GM18505 (cell line): ENCODE results near the gene CHRNA3.

ENCODE experiments used
- ATAC-seq: cut with Tn5 transposase; IDR thresholded peaks from one replicate; pipeline ENCODE4 v1.9.1; 2021; ENCODE audit not compliant: unreplicated experiment
- POLR2A ChIP-seq: IDR thresholded peaks from 4 replicates; pipeline ENCODE4 v1.6.1; 2011; ENCODE audit warnings: borderline replicate concordance; ENCODE audit not compliant: insufficient read depth, insufficient read length; ENCODE audit errors: extremely low read depth

CHRNA3 gene

GRCh38 chr15:78620527-78621421, at the start of gene CHRNA3:
Gene CHRNA3 (minus strand): TSS chr15:78620996. CDS start chr15:78620794, 202 bp downstream.
- TF ChIP-seq POLR2A, result no peak
- ATAC-seq, result no peak

GRCh38 chr15:78668987-78669386, 48.2 kb upstream of the CHRNA3 start:
- no peak for ATAC-seq
- no peak for TF ChIP-seq POLR2A

- no peak for TF ChIP-seq POLR2A
- no peak for ATAC-seq
Measured at GRCh38 chr15:78667578-78668236, 46.9 kb upstream of the CHRNA3 start.

GRCh38 chr15:78666010-78666409, 45.2 kb upstream of the CHRNA3 start:
- ATAC-seq, result no peak
- TF ChIP-seq POLR2A, result no peak

GRCh38 chr15:78663703-78664102, 42.9 kb upstream of the CHRNA3 start:
- no peak for TF ChIP-seq POLR2A
- ATAC-seq, result no peak

GRCh38 chr15:78662028-78662427, 41.2 kb upstream of the CHRNA3 start:
- ATAC-seq, result no peak
- TF ChIP-seq POLR2A, result no peak

- TF ChIP-seq POLR2A, result no peak
- no peak for ATAC-seq
Measured at GRCh38 chr15:78661001-78661400, 40.2 kb upstream of the CHRNA3 start.

GRCh38 chr15:78660584-78660983, 39.8 kb upstream of the CHRNA3 start:
- no peak for ATAC-seq
- TF ChIP-seq POLR2A, result no peak

GRCh38 chr15:78658823-78659222, 38.0 kb upstream of the CHRNA3 start:
- no peak for ATAC-seq
- no peak for TF ChIP-seq POLR2A

- no peak for TF ChIP-seq POLR2A
- ATAC-seq, result no peak
Measured at GRCh38 chr15:78654272-78654671, 33.5 kb upstream of the CHRNA3 start.

GRCh38 chr15:78651930-78652615, 31.3 kb upstream of the CHRNA3 start:
- no peak for TF ChIP-seq POLR2A
- ATAC-seq, result no peak

- no peak for ATAC-seq
- TF ChIP-seq POLR2A, result no peak
Measured at GRCh38 chr15:78651007-78651406, 30.2 kb upstream of the CHRNA3 start.

- no peak for TF ChIP-seq POLR2A
- no peak for ATAC-seq
Measured at GRCh38 chr15:78650022-78650421, 29.2 kb upstream of the CHRNA3 start.

- no peak for TF ChIP-seq POLR2A
- no peak for ATAC-seq
Measured at GRCh38 chr15:78645009-78645408, 24.2 kb upstream of the CHRNA3 start.

- no peak for TF ChIP-seq POLR2A
- ATAC-seq, result no peak
Measured at GRCh38 chr15:78642331-78642730, 21.5 kb upstream of the CHRNA3 start.
